Dedifferentiated amniotic fluid mesenchymal stem cell (primary cell): ENCODE results near the gene ZNF865.
"Not testable (repeated sequence)": the region's sequence is repeated elsewhere in the genome, so short reads cannot be mapped to it uniquely, and the experiment has no call there.

Experiments used
- DNase-seq: peaks from one replicate; pipeline ENCODE4 v3.0.0-alpha.2; 2016; ENCODE audit errors: extremely low spot score

The ZNF865 gene

DNA sequence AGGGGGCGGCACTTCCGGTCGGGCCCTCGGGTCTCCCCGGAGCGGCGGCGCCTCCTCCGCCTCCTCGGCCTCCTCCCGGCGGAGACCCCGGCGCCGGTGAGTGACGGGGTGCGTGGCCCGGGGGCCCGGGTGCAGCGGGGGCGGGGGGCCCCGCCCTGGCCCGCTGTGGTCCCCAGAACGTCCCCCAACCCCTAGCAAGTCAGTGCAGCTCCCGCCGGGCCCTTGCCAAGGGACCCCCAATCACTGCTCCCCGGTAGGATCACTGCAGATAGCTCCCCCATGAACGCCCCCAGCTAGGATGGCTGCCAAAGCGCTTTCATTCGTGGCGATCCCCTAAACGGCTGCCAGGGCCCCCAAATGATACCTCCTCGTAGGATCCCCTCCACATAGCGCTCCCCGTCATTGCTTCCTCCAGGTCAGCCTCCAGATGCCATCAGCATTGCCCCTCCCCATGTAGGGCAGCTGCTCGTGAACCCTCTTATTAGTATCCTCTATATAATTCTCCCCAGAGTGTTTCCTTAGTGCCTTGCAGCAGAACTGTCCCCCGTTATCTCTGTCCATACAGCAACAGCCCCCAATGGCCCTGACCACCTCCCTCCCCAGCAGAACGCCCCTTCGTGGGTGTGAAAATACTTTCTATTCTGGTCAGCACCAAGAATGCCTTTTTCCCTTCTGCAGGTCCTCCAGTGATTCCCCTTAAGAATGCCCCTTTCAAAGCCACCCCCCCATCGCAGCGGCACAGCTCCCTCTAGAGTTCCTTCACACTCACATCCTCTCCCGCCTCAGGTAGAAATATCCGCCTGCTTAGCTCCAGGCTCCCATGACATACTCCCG is at the start of gene ZNF865:
TSS of gene ZNF865 (plus strand) at position 11 of the 834 bp plus-strand sequence. CDS start 7,972 bp downstream, outside the sequence.
- peak; percentile 85 for DNase-seq

DNA sequence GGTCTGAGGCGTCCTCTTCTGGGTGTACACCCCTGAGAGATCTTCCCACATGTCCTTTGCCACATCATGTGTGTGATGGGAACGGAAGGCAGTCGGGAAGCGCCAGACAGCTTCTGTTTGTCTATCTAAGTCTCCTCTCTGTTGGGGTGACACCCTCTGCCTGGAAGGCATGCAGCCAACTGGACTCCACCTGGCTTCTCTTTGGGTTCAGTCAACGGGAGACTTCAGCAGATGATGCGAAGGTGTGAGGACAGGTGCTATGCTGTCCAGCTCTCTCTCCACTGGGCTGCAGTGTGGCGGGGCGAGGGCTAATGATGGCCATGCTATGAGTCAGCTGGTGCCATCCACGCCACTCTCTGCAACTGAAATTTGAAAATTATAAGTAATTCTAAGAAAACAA is 45.8 kb upstream of the ZNF865 start:
- DNase-seq: no peak

DNA sequence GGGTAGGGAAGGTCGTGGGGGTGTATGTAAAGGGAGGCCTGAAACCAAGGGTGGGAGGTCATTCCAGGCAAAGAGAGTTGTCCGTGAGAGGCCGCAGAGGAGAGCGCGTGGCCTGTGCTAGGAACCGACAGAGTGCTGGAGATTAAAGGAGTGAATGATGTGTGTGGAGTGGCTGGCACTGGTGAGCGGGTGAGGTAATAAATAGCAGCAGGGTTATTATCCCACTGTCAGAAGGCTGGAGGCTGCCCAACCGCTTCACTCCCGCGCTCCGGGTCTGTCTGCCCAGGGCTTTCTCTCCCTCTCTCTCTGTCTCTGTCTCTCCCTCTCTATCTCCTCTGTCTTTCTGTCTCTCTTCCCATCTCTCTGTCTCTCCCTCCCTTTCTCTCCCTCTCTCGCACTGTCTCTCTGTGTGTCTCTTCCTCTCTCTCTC is 42.2 kb upstream of the ZNF865 start:
- DNase-seq: no peak

GRCh38 chr19:55566823-55567222 is 38.6 kb upstream of the ZNF865 start:
- DNase-seq: no peak

GRCh38 chr19:55567708-55568328 is 37.6 kb upstream of the ZNF865 start:
- no peak for DNase-seq

DNA sequence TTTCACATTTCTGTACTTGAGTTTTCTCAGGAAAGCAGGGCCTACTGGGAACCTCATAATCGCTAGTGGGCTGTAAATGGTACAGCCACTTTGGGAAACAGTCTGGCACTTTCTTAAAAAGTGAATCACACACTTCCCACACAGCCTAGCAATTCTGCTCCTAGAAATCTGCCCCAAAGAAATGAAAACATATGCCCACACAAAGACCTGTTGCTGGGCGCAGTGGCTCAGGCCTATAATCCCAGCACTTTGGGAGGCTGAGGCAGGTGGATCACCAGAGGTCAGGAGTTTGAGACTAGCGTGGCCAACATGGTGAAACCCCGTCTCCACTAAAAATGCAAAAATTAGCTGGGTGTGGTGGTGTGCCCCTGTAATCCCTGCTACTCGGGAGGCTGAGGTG is 36.0 kb upstream of the ZNF865 start:
- not testable (repeated sequence) for DNase-seq

DNA sequence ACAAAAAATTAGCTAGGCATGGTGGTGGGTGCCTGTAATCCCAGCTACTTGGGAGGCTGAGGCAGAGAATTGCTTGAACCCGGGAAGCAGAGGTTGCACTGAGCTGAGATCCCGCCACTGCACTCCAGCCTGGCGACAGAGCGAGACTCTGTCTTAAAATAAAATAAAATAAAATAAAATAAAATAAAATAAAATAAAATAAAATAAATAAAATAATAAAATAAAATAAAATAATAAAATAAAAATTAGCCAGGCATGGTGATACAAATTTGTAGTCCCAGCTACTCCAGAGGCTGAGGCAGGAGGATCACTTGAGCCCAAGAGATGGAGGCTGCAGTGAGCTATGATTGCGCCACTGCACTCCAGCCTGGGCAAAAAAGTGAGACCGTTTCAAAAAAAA is 31.5 kb upstream of the ZNF865 start:
- not testable (repeated sequence) for DNase-seq

GRCh38 chr19:55576746-55577145 is 28.7 kb upstream of the ZNF865 start:
- no peak for DNase-seq

GRCh38 chr19:55578031-55578760 is 27.3 kb upstream of the ZNF865 start:
- DNase-seq: no peak

DNA sequence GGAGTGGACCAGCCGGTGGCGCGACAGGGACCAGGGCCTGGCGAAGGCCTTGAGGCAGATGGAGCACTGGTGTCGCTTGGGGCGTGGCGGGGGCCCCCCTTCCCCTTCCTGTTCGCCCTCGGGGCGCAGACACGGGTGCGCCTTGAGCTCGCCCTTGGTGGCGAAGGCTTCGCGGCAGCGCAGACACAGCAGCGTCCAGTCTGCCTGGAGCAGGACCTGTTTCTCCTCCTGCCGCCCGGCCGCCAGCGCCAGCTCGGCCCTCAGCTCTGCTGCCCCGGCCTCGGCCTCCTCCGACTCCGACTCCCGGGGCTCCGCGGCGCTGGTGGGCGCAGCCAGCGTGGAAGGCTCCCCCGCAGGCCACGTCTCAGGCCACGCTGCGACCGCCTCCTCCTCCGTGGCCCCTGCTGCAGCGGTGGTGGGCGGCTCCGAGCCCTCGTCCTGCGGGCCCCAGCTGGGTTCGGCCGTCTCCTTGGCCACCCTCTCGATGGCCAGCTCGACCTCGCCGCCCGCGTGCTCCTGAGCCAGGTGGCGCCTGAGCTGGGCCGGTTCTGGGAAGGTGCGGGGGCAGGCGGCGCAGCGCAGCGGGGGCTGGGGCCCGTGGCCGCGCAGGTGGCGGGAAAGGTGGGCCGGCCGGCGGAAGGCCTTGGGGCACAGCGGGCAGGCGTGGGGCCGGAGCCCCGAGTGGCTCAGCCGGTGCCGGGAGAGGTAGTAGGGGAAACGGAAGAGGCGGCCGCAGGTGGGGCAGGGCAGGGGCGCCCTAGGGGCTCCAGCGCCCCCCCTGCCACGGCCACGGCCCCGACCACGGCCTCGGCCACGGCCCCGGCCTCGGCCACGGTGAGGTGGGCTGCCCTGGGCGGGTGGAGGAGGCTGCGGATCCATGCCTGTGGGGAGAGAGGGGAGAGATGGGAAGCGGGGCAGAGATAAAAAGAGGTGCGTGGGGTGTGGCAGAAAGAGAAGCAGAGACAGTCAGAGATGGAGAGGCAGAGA is 26.4 kb upstream of the ZNF865 start:
- DNase-seq: no peak

- no peak for DNase-seq
These were observed 25.5 kb upstream of the ZNF865 start for GRCh38 chr19:55579766-55580621.

DNA sequence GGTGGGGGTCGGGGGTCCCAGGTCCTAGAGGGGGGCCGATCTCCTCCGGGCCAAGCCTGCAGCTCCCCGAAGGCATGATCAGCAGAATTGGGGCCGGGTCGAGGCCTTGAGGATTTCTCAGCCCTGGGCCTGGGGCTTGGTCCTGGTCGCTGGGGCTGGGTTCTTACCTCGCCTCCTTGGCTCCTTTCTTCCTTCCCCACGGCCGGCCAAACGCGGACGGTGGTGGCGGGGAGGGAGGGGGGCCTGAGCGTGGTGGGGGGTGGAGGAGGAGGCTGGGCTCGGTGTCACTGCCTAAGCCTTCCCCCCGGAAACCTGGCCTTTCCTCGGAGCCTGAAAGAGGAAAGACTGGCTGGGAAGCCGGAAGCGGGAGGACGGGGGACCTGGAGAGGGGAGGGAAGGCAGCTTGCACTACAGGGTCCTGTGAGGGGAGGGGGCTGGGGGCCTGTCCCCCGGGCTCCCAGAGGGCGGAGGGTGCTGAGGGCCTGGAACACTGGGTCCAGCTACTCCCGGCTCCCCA is 24.8 kb upstream of the ZNF865 start, which contains the start of gene ZNF579:
TSS of gene ZNF579 (minus strand) at position 221 of the 517 bp plus-strand sequence. CDS start 1,209 bp downstream, outside the sequence.
- peak; percentile 88 for DNase-seq

- DNase-seq: no peak
These were observed 24.2 kb upstream of the ZNF865 start for GRCh38 chr19:55581145-55581822.

DNA sequence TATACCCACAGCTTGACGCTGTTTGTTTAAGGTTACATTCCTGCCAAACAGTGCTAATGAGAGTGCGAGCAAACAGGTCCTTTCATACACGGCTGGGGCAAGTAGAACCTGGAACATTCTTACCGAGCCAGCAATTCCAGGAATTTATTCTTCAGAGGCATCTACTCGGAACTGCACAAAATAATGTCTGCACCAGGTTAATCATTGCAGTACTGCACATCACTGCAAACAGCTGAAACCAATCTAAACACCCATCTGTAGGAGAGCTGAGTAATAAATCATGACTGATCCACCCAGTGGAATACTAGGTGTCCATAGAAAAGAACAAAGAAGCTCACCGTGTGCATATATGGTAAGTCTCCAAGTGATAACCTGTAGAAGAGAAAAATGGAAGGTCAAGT is 23.6 kb upstream of the ZNF865 start:
- no peak for DNase-seq

GRCh38 chr19:55582284-55582683 is 23.2 kb upstream of the ZNF865 start:
- DNase-seq: not testable (repeated sequence)

DNA sequence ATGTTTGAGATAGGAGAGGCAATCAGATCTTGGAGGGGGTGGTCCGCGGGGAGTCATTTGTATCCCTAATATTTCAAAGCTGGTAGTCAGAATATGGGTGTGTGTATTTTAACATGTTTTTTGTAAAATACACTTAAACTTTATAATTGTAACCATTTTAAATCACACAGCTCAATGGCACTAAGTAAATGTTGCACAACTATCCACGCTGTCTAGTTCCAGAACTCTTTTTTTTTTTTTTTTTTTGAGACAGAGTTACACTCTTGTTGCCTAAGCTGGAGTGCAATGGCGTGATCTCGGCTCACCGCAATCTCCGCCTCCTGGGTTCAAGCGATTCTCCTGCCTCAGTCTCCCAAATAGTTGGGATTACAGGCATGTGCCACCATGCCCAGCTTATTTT is 21.6 kb upstream of the ZNF865 start:
- DNase-seq: not testable (repeated sequence)

DNA sequence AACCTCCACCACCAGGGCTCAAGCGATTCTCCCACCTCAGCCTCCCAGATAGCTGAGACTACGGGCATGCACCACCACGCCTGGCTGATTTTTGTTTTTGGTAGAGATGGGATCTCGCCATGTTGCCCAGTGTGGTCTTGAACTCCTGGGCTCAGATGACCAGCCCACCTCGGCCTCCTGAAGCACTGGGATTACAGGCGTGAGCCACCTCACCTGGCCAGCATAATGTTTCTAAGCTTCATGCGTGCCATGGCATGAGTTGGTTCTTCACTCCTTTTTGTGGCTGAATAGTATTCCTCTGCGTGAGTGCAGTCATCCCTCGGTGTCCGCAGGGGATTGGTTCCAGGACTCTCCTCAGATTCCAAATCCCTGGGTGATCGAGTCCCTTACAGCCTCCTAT is 20.6 kb upstream of the ZNF865 start:
- DNase-seq: no peak

GRCh38 chr19:55585658-55586339 is 19.6 kb upstream of the ZNF865 start:
- no peak for DNase-seq
